Stimulated activated CD4-positive, alpha-beta T cell treated with anti-CD3 and anti-CD28 coated beads, Interleukin-12 subunit alpha, Interleukin-12 subunit beta, amount 100 ng/mL, for 24 hours (primary cell): Measurements from ENCODE around the gene ENG.
"Not testable (repeated sequence)": the region's sequence is repeated elsewhere in the genome, so short reads cannot be mapped to it uniquely, and the experiment has no call there.

Experiments
- DNase-seq, 2 experiments: peaks; one replicate each; pipeline ENCODE4 v3.0.0-alpha.2; 2020; ENCODE audit warnings: low read depth in 2 of 2

The ENG gene

DNA sequence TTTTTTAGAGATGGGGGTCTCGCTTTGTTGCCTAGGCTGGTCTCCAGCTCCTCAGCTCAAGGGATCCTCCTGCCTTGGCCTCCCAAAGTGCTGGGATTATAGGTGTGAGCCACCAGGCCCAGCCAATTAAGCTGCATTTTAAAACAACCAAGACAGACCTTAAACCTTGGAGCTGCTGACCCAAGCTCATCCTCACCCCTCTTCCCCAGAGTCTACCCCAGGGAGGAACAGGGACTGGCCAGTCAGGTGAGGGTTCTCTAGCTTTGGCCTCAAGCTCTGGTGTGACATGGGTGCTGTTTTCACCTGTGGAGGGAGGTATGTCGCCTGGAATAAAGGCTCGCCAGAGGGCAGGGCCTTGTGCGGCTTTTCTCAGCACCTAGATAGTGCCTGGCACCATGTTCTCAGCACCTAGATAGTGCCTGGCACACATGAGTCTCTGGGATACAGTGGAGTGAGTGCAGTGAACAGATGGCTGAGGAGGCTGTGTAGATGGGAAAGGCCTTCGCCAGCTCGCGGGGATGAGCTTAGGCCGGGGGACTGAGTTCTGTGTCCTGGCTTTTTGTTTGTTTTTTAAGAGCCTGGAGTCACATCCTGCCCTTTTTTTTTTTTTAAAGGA, 61.3 kb downstream of the ENG start:
- DNase-seq, result no peak

DNA sequence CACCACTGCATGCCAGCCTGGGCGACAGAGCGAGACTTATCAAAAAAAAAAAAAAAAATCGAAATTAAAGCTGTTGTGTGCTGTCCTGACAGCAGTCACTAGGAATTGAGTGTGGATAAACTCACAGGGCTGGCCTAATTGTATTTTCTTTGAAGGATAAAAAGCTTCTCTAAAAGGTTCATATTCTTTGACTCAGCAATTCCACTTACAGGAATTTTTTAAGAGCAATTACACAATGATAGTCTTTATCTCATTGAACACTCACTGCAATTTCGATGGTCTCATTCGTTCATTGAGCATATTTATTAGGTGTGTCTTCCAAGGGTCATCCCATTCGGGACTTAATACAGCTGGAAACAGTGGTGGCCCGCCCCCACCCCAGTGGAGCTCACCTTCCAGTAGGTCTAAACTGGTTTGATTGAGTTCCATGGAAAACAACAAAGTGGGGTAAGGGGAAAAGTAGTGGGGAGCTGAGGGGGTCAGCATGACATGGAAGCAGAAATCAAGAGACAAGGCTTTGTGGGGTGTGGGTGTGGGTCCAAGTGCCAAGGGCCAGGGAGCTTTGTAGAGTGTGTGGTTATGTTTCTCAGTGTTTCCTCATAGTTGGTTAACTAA, 61.9 kb downstream of the ENG start:
- no peak for DNase-seq

- no peak for DNase-seq
Measured at GRCh38 chr9:127791085-127791484, 63.4 kb downstream of the ENG start.

GRCh38 chr9:127790094-127790855, 64.2 kb downstream of the ENG start:
- no peak for DNase-seq

- DNase-seq, result no peak
Measured at GRCh38 chr9:127789179-127789578, 65.3 kb downstream of the ENG start.

GRCh38 chr9:127788337-127789011, 66.0 kb downstream of the ENG start:
- DNase-seq, result peak; percentile 61 to 76

- DNase-seq, result no peak
Measured at GRCh38 chr9:127786773-127787104, 67.7 kb downstream of the ENG start.

DNA sequence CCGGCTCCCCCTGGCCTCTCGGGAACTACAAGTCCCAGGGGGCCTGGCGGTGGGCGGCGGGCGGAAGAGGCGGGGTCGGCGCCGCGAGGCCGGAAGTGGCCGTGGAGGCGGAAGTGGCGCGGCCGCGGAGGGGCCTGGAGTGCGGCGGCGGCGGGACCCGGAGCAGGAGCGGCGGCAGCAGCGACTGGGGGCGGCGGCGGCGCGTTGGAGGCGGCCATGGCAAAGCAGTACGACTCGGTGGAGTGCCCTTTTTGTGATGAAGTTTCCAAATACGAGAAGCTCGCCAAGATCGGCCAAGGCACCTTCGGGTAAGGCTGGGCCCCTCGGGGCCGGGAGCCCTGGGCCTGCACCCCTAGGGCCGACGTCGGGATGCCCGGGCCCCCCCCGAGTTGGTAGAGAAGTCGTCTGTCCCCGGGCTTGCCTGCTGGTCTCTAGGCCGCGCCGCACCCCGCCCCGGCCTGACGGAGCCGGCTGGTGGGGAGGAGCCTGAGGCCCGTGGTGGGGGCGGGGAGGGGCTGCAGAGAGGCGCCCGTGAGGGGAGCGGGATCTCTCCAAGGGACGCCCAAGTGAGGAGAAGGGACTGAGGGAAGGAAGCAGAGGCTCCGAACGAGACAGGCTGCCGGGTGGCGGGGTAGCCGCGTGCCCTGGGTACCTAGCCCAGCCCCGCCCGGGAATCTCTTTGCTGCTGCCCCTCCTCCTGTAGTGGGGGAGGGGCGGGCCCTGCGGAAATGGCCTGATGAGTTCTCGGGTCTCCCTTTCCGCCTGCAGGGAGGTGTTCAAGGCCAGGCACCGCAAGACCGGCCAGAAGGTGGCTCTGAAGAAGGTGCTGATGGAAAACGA, 68.3 kb downstream of the ENG start, which contains the start of gene CDK9:
CDK9 (plus strand) TSS at position 102 of the 840 bp plus-strand sequence; CDS start at position 217, 115 bp downstream.
- peak; percentile 89 to 90 for DNase-seq

DNA sequence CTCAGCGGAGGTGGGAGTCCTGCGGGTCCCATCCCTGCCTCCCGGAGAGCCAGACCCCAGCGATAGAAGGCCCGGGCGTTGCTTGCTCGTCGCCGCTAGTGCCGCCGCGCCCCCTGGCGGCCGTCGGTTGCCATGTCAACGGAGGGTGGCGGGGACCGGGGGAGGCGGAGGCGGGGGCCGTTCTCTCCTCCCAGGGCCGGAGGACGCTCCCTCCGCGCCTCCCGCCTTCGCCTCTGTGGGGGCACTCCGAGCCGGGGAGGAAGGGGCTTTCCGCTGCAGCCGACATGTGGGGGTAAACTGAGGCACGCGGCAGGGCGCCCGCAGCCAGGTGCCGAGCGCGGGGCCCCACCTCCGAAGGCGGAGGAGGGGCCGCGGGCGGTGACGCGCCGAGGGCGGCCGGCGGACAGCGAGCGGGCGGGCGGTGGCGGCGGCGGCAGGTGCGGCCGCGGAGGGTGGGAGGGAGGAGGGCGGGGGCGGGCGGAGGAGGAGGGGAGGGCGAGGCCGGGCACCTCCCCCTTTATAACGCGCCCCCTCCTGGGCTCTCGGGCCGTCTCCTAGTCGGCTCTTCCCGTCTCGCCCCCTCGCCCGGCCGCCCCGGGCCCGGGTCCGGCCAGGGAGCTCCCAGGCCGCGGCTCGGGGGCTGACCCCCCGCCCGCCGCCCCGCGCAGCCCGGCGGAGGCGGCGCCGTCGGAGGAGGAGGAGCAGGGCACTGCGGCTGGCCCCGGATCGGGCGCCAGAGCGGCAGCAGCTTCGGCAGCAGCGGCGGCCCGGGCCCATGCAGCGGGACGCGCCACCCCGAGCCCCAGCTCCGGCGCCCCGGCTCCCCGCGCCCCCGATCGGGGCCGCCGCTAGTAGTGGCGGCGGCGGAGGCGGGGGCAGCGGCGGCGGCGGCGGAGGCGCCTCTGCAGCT, 69.2 kb downstream of the ENG start:
- peak; percentile 70 to 85 for DNase-seq

GRCh38 chr9:127783111-127784008, 71.1 kb downstream of the ENG start:
- DNase-seq, result peak in 1 of 2 experiments; percentile 63

DNA sequence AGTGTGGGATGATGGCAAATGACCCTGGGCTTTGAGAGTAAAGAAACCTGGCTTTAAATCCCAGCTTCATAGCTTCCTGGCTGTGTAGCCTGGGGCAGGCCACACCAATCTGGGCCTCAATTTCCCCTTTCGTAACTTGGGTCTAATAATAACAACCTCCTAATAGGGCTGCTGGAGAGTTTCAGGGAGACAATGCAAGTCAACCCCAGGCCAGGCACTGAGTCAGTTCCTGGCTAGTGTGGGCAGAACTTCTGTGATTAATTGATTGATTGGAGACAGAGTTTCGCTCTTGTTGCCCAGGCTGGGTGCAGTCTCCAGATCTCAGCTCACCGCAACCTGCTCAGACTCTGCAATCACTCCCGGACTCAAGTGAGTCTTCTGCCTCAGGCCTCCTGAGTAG, 72.7 kb downstream of the ENG start:
- no peak for DNase-seq

DNA sequence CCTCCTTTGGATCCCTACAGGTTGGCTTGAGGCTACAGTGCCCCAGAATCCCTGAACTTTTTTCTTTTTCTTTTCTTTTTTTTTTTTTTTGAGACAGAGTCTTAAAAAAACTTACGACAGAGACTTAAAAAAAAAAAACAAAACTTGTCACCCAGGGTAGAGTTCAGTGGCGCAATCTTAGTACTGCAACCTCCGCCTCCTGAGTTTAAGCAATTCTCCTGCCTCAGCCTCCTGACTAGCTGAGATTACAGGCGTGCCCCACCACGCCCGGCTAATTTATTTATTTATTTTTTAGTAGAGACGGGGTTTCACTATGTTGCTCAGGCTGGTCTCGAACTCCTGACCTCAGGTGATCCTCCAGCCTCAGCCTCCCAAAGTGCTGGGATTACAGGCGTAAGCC, 73.5 kb downstream of the ENG start:
- DNase-seq, result not testable (repeated sequence)

GRCh38 chr9:127780126-127780885, 74.2 kb downstream of the ENG start:
- no peak for DNase-seq

DNA sequence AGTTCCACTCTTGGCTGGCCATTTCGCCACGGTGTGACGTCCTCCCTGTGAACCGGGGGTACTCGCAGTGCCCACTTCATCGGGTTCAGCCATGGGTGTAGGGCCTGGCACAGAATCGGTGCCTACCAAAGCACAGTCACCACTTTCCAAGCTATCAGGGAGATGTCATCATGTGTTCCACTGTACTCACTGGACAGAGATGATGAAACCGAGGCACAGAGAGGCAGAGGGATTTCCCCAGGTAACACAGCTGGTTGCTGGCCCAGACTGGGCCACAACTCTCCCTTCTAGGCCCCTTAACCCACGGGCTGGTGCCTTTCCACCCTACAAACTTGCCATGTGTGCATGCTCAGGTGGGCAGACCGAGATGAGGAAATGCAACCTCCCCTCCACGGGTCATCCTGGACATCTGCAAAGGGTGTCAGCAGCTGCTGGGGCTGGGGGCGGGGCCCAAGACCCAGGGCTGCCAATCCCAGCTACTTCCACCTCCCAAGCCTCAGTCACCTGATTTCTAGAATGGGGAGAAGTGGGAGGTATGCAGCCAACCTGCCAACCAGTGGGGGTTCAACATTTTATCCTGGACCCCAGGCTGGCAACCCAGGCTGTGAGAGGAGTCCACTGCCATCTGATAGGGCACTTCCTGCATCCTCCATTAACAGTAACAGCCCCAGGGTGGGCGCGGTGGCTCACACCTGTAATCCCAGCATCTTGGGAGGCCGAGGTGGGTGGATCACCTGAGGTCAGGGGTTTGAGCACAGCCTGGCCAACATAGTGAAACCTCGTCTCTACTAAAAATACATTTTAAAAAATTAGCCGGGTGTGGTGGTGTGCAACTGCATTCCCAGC, 75.1 kb downstream of the ENG start:
- peak in 1 of 2 experiments; percentile 44 for DNase-seq

GRCh38 chr9:127778280-127779135, 76.0 kb downstream of the ENG start, which contains the start of gene SH2D3C:
Gene SH2D3C, minus strand, starts transcription at chr9:127778666. Its CDS starts 39 bp downstream, at chr9:127778627.
- DNase-seq, result peak in 1 of 2 experiments; percentile 39

DNA sequence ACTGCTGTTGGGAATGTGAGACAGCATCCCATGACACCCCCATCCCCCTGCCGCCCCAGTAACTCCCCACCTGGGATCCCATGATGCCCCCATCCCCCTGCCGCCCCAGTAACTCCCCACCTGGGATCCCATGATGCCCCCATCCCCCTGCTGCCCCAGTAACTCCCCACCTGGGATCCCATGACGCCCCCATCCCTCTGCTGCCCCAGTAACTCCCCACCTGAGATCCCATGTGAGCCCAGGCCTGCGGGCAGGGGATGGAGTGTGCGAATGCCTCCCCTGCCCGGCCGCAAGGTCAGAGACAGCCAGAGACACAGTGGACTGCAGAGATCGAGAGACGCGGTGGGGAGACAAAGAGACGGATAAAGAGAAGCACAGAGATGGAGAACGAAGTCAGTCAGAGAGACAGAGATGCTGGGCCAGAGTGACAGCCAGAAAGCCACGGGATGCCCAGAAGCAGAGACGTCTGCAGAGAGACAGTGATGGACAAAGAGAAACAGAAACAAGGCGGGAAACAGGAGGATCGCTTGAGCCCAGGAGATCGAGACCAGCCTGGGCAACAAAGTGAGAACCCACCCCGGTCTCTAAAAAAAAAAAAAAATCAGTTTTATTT, 77.0 kb downstream of the ENG start:
- no peak for DNase-seq
